NCI-H524 treated with DMSO at 0.1 percent for 48 hours (cell line): Measurements from ENCODE around the gene NUP133.
A peak's percentile ranks its signal among the peaks of the same experiment; 100 is the strongest.
"Not testable (repeated sequence)": the region's sequence is repeated elsewhere in the genome, so short reads cannot be mapped to it uniquely, and the experiment has no call there.

ENCODE experiments used
- DNase-seq: peaks from one replicate; lab custom pipeline; 2025; lab: John Stamatoyannopoulos, UW

Gene NUP133

DNA sequence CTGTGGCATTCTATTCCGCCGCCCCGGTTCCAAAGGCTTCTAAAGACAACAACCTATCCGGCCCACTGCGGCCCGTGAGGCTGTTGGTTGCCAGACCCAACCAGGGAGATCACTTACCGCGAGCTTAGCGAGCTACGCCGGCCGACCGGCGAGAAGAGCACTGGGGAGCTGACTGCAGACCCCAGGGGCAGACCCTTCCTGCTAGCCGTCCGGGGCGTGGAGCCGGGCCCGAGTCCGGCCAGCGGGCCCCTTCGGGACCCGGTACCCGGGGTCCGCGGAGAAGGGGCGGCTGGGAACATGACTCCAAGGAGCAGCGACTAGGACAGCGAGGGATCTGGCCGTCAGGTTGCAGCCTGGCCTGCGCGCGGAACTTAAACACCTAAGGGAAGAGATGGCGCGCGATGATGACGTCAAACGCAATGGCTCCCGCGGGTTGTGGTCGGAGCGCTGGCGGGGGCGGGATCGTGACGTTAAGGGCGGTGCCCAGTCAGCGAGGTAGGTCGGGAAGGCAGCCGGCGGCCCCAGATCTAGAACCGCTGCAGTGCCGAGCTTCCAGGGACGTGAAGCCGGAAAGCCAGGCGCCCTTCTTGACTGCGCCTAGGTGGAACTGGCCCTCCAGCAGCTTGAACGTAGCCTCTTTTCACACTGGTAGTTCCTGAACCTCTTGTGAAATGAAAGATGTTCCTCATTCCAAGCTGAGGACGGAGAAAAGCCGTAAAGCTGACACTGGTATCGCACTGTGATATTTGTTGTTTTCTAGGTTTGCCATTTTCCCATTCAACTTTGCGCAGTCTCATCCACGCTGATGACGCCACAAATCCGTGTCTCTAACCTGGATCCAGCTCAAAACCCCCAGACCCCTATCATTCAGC lies at the start of gene NUP133:
NUP133 (minus strand) TSS at position 391 of the 872 bp plus-strand sequence; CDS start at position 299, 92 bp downstream.
- peak; percentile 66 for DNase-seq

DNA sequence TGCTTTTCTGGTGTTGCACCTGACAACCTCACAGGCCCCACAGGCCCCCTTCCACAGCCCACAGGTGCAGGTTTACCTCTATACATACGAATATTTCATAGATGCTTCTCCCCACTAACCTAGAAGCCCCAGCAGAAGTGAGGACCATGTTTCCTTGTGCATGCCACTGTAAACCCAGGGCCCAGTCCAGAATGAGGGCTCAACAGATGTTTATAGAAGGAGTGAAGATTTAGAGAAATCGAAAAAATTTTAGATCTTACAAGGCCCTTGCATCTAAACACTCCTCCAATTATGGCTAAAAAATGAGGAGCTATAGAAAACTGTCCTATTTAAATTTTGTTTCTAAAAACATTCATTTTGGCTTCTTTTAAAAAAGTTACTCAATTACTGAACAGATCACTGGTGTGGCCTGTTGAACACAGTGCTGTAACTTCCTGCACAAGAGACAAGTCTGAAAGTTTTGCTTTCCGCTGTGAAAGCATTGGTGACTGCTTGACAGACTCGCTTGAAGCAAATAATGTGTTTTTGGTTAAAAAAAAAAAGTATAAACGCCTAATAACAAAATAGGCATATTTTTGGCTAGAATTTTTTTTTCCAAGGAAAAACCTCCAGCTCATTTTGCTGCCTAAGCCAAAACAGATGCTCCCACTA lies 49.2 kb upstream of the NUP133 start:
- no peak for DNase-seq

DNA sequence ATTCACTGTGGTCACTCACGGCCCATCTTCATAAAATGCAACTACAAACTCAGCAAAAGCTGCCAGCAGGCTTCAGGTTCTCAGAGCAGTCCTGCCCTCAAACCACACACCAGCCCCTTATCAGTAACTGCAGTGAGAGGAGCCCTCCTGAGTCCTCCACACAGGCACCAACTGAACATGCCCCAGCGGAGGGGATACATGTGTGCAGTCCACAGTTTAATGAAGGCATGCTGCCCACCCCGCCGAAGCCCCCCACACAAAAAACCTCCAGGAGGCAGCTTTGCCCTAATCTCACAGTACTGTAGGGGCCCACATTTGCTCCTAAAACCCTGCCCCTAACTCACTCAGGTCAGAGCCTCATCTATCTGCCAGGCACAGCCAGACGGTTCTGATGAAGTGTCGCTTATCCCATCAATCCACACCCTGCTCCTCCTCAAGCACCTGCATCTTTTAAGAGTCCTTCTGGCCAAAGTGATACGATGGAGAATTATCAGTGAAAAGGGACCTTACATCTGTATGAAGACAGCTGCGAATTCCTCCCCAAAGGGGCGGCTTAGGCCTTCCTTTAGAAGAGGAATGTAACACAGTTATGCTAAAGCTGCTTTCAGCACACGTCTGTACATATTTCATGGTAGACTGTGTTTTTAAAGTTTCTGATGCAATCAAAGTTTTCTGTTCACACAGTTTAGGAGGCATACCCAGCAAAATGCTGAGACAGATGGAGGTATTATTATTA lies 46.9 kb upstream of the NUP133 start:
- no peak for DNase-seq

DNA sequence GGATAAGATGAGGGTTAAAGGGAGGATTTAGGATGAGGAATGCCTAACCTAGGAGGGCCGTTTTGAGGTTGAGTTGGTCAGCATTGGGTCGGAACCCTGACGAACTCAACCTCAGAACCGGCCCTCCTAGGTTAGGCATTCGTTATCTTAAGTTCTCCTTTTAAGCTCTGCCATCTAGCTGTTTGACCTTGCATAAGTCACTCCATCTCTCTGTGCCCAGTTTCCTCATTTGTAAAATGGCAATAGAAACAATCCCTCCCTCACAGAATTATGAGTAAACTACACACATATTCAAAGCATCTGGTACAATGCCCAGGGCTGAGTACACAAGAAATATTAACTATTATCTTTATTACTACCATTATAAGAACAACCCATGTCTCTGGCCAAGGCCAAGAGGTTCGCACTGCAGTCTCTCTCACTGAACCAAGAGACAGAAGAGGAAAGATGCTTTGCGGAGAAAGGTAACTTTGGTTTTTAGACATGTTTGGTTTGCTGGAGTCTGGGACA lies 45.5 kb upstream of the NUP133 start:
- no peak for DNase-seq

DNA sequence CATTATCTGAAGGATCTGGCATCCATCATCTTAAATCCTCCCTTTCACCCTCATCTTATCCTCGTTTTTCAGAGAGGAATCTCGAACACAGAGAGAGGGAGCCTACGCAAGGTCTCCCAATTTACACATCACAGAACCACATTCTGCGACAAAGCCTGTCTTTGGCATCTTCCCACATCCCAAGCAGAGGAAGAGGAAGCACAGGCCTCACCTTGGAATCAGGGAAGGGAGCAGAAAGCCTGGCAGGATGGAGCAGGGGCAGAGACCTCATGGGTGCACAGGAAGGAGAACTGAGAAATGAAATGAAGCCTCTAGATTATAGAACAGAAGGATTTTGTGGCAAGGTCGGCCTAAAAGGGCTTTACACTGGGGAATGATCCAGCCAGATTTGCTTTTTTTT lies 44.6 kb upstream of the NUP133 start:
- no peak for DNase-seq

DNA sequence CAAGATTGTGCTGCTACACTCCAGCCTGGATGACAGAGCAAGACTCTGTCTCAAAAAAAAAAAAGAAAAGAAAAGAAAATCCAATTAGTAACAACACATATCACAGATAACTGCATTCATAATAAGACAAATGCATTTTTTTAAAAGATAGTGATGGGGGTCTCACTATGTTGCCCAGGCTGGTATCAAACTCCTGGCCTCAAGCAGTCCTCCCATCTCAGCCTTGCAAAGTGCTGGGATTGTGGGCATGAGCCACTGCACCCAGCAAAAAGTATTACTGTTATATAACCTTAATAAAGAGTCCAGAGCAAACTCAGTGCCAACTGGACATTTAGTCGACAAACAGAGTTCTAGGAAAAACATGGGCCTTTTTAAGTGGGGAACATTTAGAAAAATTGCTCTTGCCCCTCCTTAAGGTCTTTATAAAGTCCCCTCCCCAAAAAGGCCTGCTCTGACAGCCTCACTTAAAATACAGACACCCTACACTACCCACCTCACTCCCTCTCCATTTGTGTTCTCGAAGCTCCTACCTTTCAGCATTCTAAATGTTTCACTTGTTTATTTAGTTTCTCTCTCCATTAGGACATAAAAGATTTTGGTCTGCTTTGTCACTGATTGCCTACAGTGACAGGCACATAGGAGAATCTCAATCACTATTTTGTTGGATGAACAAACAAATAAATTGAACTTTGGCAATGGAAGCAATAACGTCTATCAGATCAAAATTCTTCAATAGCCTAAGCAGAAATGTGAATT lies 42.8 kb upstream of the NUP133 start:
- no peak for DNase-seq

DNA sequence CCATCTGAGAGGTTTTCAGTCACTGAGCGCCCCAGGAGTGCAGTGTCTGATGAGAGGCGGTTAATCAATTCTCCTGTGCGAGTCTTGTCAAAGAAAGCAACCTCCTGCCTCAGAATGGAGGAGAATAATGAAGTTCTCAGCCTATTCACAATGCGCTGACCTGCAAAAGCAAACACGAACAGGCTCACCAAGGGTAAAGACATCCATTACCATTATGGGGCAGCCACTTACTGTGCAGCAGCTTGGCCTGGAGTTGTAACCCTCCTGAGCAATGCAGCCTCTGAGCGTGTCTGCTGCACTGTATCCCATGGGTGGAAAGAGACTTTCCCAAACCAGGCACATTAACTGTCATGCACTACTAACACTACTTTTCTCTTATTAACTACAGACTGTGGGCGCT lies 39.4 kb upstream of the NUP133 start:
- no peak for DNase-seq

DNA sequence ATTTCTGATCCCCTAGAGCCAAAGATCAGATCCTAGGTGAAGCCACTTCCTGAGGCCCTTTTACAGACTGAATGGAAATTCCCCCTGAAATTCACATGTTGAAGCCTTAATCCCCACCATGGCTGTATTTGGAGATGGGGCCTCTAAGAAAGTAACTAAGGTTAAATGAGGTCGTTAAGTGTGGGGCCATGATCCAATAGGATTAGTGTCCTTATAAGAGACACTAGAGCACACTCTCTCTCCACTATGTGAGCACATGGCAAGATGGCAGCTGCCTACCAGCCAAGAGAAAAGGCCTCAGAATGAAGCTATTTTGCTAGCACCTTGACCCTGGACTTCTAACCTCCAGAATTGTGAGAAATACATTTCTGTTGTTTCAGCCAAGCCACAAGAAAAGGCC lies 36.4 kb upstream of the NUP133 start:
- no peak for DNase-seq

DNA sequence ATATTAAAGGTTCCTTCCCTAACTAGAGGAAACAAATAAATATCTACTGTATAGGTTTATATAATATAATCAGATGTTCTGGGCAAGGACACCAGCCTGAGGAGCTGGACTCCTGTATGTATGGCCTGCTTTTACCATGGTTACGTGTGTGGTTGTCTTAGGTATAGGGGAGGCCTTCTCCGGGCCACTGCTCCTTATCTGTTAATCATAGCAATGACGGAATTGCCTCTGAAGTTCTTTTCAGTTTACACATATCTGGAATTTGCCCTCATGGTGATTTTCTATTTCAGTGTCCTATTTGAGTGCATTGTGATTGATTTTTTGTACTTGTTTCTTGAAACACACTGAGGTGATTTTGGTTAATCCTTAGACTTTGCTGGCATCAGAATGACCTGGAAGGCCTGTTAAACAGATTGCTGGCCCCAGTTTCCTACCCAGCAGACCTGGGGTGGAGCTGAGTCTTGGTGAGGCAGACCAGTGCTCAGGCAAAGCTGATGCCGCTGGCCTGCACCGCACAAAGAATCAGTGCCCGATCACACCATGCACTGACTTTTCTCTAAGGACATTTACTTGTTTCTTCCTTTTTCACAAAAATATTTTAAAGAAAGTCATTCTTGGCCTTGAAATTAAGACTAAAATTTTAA lies 31.8 kb upstream of the NUP133 start:
- DNase-seq = no peak

DNA sequence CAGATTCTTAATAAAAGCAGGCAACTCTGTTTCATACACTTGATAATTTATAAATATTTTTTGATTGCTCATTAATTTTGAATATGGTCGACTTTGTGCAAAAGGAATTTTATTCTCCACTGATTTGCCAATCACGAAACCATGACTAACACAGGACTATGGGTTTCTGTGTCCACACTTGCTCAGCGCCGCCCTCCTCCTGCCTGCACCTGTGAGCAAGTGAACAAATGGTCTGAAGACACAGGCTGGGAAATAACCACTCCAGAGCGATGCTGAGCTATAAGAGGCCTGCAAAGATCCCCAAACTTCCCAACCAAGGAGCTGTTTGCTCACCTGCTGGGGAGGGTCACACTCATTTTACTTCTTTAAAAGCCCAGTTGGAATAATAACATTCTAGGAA lies 30.8 kb upstream of the NUP133 start:
- DNase-seq = no peak

DNA sequence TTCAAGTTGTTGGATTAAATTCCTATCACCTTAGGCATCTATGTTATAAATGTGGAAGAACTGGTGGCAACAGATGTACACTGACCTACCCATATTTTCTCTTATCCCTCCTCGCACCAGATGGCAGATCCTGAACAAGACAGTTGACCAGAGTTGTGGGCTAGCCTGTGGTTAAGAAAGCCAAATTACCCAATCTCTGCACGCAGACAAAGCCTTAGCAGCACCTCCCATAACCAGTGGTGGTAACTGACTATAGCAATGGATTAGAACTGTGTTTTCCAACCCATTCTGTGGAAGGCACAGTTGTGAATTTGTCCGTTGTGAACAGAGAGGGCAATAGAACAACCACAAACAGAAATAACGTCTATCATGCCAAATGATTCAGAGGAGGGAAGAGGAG lies 29.8 kb upstream of the NUP133 start:
- DNase-seq = no peak

DNA sequence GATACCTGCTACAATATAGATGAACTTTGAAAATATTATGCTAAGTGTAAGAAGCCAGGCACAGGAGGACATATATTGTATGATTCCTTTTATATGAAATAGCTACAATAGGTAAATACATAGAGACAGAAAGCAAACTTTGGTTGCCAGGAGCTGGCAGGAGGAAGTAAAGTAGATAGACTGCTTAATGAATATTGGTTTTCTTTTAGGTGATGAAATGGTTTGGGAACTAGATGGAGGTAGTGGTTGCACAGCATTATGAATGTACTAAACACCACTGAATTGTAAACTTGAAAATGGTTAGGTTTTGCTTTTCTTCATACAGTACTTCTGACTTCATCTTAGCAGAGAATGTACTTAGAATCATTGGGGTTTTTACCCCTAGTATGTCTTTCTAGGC lies 28.8 kb upstream of the NUP133 start:
- no peak for DNase-seq

DNA sequence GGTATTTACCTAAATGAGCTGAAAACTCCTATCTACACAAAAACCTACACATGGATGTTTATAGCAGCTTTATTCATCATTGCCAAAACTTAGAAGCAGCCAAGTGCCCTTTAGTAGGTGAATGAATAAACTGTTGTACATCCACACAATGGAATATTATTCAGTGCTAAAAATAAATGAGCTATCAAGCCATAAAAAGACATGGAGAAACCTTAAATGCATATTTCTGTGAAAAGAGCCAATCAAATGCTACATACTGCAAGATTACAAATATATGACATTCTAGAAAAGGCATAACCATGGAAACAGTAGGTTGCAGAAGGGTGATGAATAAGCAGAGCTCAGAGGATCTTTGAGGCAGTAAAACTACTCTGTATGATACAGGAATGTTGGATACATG lies 27.1 kb upstream of the NUP133 start:
- no peak for DNase-seq

DNA sequence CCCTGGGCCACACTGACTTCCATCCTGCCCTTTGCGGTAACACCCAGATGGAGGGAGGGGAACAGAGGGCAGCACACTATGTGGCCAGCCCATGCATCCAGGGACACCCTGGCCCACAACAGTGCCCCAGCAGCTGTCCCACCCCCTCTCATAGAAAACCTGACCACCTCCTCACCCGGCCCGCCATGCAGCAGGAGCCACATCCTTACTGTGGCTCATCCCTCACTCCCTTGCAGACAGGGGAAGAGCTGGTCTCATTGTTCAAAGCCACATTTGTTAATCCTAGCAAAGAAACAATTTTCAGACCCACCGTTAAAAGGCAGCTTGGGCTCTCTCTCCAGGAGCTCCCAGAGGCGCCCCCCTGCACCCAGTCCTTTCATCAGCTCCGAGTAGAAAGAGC lies 23.2 kb upstream of the NUP133 start:
- no peak for DNase-seq

DNA sequence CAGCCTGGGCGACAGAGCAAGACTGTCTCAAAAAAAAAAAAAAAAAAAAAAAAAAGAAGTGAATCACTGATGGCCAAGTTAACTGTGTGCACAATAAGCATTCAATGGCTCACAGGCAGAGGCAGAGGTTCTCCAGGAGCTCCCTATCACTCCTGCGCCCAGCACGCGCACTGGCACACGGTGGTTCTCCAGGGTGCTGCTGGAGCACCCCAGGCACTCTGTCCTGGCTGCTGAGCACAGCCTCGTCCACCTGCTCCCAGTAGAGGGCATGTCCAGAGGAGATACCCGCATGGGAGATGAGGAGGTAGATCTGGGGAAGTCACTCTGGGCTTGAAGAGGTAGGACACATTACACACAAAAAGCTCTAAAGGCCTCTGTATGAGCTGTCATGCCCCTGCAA lies 21.5 kb upstream of the NUP133 start:
- DNase-seq = no peak

DNA sequence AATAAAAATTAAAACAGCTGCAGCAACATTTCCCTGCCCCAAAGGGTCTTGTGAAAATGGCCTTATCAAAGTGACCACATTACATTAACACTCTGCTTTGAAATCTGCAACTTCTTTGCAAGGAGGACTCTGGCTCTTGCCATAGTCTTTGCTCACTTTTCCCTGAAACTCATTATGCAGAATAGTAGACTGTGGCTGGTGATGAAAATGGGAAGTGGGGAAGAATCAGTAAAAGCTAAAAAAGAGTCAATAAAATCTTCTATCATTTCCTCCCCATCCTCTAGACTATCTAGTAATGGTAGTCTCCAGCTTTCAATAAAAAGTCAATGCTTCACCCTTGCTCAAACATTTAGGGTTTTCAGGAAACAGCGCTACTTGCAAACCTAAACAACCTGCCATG lies 18.6 kb upstream of the NUP133 start:
- DNase-seq = no peak

DNA sequence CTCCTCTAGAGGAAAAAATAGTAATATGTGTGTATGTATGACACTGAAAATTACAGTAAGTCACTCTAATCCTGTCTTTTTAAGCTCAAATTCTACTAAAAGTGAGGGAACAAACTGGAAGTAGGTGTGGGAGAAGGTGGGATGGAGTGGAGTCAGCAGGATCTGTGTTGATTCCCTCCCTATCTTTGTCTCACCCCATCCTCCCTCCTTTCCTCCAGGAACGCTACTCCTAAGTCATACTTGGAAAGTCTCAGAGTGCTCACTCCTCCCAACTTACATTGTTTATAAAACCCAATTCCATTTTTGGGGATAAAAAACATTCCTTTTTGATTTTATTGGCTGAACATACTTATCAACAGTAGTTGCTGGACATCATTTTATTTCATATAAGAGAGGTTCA lies 14.9 kb upstream of the NUP133 start:
- no peak for DNase-seq

DNA sequence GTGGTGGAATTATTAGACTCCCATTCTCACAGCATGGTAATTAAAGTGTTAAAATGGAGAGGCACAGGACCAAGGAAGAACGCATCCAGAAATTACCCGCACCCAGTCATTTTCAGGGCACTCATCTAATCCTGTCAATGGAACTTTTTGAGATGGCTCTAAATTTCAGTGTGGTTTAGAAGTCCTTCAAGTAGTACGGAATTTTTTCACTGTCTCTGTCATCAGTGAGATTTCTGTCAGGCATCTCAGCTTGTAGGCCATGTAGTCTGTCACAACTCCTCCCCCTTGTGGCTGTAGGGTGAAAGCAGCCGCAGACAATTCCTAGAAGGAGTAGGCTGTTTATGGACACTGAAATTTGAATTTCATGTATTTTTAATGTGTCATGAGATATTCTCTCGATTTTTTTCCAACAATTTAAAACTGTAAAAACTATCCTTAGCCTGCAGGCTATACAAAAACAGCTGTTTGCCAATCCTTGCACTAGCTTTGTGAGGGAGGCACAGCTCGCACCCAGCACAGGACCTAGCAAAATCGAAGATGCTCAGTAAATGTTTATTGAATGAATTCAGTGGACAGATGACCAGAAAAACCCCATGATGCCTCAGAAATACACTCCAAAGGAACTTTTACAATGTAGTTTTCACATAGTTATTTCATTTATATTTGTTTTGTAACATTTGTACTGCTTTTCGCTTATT lies 6.6 kb upstream of the NUP133 start:
- DNase-seq = no peak

DNA sequence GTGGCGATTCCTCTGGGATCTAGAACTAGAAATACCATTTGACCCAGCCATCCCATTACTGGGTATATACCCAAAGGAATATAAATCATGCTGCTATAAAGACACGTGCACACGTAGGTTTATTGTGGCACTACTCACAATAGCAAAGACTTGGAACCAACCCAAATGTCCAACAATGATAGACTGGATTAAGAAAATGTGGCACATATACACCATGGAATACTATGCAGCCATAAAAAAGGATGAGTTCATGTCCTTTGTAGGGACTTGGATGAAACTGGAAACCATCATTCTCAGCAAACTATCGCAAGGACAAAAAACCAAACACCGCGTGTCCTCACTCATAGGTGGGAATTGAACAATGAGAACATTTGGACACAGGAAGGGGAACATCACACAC lies 3.5 kb upstream of the NUP133 start:
- DNase-seq = not testable (repeated sequence)

DNA sequence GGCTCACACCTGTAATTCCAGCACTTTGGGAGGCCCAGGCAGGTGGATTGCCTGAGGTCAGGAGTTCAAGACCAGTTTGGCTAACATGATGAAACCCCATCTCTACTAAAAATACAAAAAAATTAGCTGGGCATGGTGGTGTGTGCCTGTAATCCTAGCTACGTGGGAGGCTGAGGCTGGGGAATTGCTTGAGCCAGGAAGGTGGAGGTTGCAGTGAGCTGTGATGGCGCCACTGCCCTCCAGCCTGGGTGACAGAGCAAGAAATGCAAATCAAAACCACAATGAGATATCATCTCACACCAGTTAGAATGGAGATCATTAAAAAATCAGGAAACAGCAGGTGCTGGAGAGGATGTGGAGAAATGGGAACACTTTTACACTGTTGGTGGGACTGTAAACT lies 3.1 kb upstream of the NUP133 start:
- not testable (repeated sequence) for DNase-seq

DNA sequence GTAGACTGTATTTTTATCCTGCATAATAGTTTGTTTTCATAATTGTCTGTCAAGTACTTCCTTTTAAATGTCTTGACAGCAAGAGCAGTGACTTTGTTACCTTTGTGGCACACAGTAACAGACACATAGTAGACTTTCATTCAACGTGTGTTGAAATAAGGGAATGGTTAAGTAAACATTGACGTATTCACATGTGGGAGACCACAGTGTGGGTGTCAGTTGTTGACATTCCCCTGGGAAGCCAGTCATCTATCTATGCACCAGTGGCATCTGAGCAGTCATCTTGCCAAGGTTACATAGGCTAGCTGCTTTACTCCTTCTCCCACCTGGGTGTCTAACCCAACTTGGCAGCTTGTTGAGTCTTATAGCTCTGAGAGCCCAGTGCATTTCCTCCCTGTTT lies 1.4 kb upstream of the NUP133 start:
- DNase-seq = no peak
